ENCODE results near the gene KCNK13. TPM values are rescaled to one million over a fixed set of nuclear protein-coding genes. Genes with fewer than 3 reads are reported as not detected.

The KCNK13 gene
- total and polyA plus RNA-seq, 3 experiments from 2014 or later = 0.09 to 0.16 TPM; not detected in 1

DNA sequence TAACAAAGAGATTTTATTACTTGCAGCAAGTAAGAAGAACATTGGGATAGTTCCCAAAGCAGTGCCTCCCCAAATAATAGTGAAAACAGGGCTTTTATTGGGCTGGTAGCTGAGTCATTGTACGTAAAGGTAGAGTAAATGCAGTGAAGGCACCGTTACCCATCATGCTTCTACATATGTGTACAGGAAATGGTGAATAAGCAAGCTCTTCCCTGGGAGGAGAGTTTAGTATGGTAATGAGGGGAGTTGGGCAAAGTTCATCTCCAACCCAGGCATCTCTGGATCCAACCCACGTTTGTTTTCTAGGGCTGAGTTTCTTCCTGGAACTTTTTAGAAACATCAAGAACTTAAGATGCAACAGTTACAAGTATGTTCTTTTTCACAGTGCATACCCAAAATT is 56.2 kb downstream of the KCNK13 start:
- POLR2A ChIA-PET = no interaction called here
- Histone ChIP-seq H3K27me3 (ENCODE audit: insufficient read depth, low read length, poor library complexity, severe bottlenecking) (no peaks in the 10 kb centered on the region), H3K27ac (ENCODE audit: low read depth, low read length) (no peak overlapping the region), H3K4me1 (ENCODE audit: insufficient read depth, low read length) (no peaks in the 10 kb centered on the region), H3K9me3 (ENCODE audit: low read length) (no peaks in the 10 kb centered on the region), H3K4me3 (ENCODE audit: low read length) (no peak overlapping the region), H3K36me3 (ENCODE audit: insufficient read depth, low read length) (no peaks in the 10 kb centered on the region)
- Mint-ChIP-seq H3K27ac (no peak overlapping the region), H3K4me3 (no peak overlapping the region), H3K4me1 (no peaks in the 10 kb centered on the region), H3K9me3 (no peaks in the 10 kb centered on the region), H3K36me3 (no peaks in the 10 kb centered on the region), H3K27me3 (peaks cover 11 to 40% of the 10 kb centered on the region in 2 donors)
- CTCF ChIA-PET = no interaction called here
- DNase-seq = no peak

DNA sequence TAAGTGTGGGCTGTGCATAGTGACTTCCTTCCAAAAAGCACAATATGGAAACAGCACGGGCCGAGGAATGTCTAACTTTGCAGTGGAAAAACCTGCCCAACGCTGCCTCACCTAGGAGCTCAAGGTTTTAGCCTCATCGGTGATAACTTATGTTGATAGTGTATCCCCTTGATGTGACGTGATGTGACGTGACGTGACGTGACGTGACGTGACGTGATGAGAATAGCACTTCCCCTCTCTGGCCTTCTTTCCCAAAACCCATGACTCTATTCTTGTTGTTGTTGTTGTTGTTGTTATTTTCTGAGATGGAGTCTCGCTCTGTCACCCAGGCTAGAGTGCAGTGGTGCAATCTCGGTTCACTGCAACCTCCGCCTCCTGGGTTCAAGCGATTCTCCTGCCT is 64.5 kb downstream of the KCNK13 start:
- H3K36me3 ChIP-seq (ENCODE audit: insufficient read depth, low read length) = no peaks in the 10 kb centered on the region
- H3K4me3 ChIP-seq (ENCODE audit: low read length) = no peak overlapping the region
- H3K9me3 ChIP-seq (ENCODE audit: low read length) = no peaks in the 10 kb centered on the region
- no peak overlapping the region for H3K4me3 Mint-ChIP-seq
- H3K4me1 Mint-ChIP-seq = no peaks in the 10 kb centered on the region
- H3K27me3 Mint-ChIP-seq = peaks cover 7 to 36% of the 10 kb centered on the region in 2 donors
- ChIA-PET POLR2A (no interaction called here), CTCF (no interaction called here)
- H3K27ac ChIP-seq (ENCODE audit: low read depth, low read length) = no peak overlapping the region
- H3K9me3 Mint-ChIP-seq = no peaks in the 10 kb centered on the region
- no peaks in the 10 kb centered on the region for H3K36me3 Mint-ChIP-seq
- no peak for DNase-seq
- no peaks in the 10 kb centered on the region for H3K27me3 ChIP-seq (ENCODE audit: insufficient read depth, low read length, poor library complexity, severe bottlenecking)
- no peaks in the 10 kb centered on the region for H3K4me1 ChIP-seq (ENCODE audit: insufficient read depth, low read length)
- no peak overlapping the region for H3K27ac Mint-ChIP-seq

DNA sequence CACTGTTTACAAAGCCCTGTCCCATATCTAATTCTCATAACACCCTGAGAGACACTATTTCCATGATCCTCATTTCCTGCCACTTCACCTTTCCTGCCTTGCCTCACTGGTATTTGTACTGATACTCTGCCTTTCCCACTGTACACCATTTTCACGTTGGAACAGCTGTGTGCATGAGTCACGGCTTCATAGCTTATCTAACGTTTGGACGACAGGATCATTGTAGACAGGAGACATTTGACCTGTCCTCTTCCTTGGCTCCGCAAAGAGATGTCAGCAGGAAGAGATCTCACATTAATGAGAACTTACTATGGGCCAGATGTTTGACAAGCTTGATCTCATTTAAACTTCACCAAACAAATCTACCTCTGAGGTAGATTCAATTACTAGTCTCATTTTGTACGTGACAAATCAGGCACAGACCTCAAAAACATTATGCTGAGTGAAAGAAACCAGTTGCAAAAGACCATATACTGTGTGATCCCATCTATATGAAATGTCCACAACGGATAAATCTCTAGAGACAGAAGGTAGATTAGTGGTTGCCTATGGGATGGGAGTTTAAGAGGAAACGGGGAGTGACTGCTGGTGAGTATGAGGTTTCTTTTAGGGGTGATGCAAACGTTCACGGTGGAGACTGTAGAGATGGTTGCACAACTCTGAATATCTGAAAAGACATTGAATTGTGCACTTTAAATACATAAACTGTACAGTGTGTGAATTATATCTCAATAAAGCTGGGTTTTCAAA is 71.2 kb downstream of the KCNK13 start:
- no peaks in the 10 kb centered on the region for H3K36me3 ChIP-seq (ENCODE audit: insufficient read depth, low read length)
- Mint-ChIP-seq H3K4me3 (no peak overlapping the region), H3K27me3 (peaks cover 8 to 39% of the 10 kb centered on the region in 2 donors), H3K9me3 (no peaks in the 10 kb centered on the region), H3K27ac (no peak overlapping the region), H3K4me1 (no peaks in the 10 kb centered on the region), H3K36me3 (no peaks in the 10 kb centered on the region)
- ChIA-PET CTCF (no interaction called here), POLR2A (no interaction called here)
- no peak for DNase-seq
- no peaks in the 10 kb centered on the region for H3K4me1 ChIP-seq (ENCODE audit: insufficient read depth, low read length)
- no peak overlapping the region for H3K27ac ChIP-seq (ENCODE audit: low read depth, low read length)
- H3K9me3 ChIP-seq (ENCODE audit: low read length) = no peaks in the 10 kb centered on the region
- H3K4me3 ChIP-seq (ENCODE audit: low read length) = no peak overlapping the region
- no peaks in the 10 kb centered on the region for H3K27me3 ChIP-seq (ENCODE audit: insufficient read depth, low read length, poor library complexity, severe bottlenecking)

DNA sequence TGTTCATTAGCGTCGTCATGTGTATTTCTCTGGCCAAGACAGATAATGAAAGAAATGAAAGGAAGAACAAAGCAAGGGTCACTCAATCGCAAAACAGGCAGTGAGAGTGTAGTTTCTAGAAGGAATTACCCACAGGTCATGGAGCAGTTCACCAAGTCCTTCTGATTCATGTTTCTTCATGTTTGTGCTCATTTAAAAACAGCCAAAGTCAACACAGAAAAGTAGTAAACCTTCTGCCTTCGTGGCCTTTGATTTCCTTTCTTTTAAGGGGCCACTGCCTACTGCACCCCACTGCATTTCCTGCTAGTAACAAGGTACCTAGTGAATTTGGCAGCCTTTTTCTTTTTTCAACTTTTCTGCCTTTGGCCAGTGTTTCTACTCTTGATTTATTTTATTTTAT is 75.1 kb downstream of the KCNK13 start:
- Mint-ChIP-seq H3K9me3 (peaks cover 0 to 2% (median 0%) of the 10 kb centered on the region in 5 donors), H3K36me3 (no peaks in the 10 kb centered on the region), H3K27me3 (peaks cover 10 to 27% of the 10 kb centered on the region in 2 donors), H3K27ac (no peak overlapping the region), H3K4me3 (no peak overlapping the region), H3K4me1 (no peaks in the 10 kb centered on the region)
- Histone ChIP-seq H3K36me3 (ENCODE audit: insufficient read depth, low read length) (no peaks in the 10 kb centered on the region), H3K4me1 (ENCODE audit: insufficient read depth, low read length) (no peaks in the 10 kb centered on the region), H3K4me3 (ENCODE audit: low read length) (no peak overlapping the region), H3K9me3 (ENCODE audit: low read length) (no peaks in the 10 kb centered on the region), H3K27ac (ENCODE audit: low read depth, low read length) (no peak overlapping the region), H3K27me3 (ENCODE audit: insufficient read depth, low read length, poor library complexity, severe bottlenecking) (no peaks in the 10 kb centered on the region)
- DNase-seq = no peak
- POLR2A ChIA-PET = no interaction called here
- CTCF ChIA-PET = no interaction called here

DNA sequence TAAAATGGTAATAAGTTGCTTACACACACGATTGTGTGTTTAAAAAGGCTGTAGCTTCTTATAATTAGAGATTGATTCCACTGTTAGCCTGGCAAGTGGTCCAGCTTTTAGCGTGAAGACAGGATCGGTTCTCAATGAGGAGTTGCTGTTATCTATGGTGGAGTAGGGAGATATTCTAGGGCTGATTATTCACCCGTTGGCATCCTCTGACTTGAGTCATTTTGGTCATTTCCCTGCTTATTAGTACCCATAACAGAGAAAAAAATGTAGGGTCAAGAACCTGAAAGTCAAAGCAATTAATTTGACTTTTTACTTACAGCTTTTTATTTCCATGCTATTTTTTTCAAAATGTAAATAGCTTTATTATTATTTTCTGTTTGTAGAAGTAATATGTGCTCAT is 76.0 kb downstream of the KCNK13 start:
- no peak for DNase-seq
- H3K4me1 ChIP-seq (ENCODE audit: insufficient read depth, low read length) = no peaks in the 10 kb centered on the region
- peaks cover 0 to 2% (median 0%) of the 10 kb centered on the region in 5 donors for H3K9me3 Mint-ChIP-seq

DNA sequence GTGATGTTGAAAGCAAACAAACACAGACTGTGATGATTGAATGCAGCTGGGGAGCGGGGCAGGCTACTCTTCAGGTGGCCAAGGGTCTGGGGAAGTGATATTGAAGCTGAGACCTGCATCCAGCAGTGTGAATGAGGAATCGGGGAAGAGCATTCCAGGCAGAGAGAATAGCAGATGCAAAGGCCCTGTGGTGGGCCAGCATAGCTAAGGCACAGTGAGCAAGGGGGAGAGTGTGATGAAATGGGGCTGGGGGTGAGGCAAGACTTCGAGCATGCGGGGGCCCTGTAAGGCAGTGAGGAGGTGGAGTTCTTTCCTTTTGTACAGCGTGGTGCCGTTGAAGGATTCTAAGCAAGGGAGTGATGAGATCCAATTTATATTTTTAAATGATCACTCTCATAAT is 77.4 kb downstream of the KCNK13 start:
- H3K4me3 ChIP-seq (ENCODE audit: low read length) = no peak overlapping the region
- H3K27ac ChIP-seq (ENCODE audit: low read depth, low read length) = no peak overlapping the region
- no peak overlapping the region for H3K27ac Mint-ChIP-seq
- DNase-seq = no peak
- H3K9me3 Mint-ChIP-seq = peaks cover 0 to 2% (median 0%) of the 10 kb centered on the region in 5 donors
- H3K36me3 ChIP-seq (ENCODE audit: insufficient read depth, low read length) = no peaks in the 10 kb centered on the region
- no peaks in the 10 kb centered on the region for H3K9me3 ChIP-seq (ENCODE audit: low read length)
- H3K27me3 Mint-ChIP-seq = peaks cover 6 to 20% of the 10 kb centered on the region in 2 donors
- ChIA-PET POLR2A (no interaction called here), CTCF (no interaction called here)
- H3K36me3 Mint-ChIP-seq = no peaks in the 10 kb centered on the region
- H3K4me1 ChIP-seq (ENCODE audit: insufficient read depth, low read length) = no peaks in the 10 kb centered on the region
- H3K27me3 ChIP-seq (ENCODE audit: insufficient read depth, low read length, poor library complexity, severe bottlenecking) = no peaks in the 10 kb centered on the region
- no peaks in the 10 kb centered on the region for H3K4me1 Mint-ChIP-seq
- no peak overlapping the region for H3K4me3 Mint-ChIP-seq

More for the DNA sequence above, 76.0 kb downstream of the KCNK13 start:
- H3K27me3 Mint-ChIP-seq = peaks cover 6 to 21% of the 10 kb centered on the region in 2 donors
- H3K36me3 Mint-ChIP-seq = no peaks in the 10 kb centered on the region
- CTCF ChIA-PET = no interaction called here
- Histone ChIP-seq H3K27me3 (ENCODE audit: insufficient read depth, low read length, poor library complexity, severe bottlenecking) (no peaks in the 10 kb centered on the region), H3K36me3 (ENCODE audit: insufficient read depth, low read length) (no peaks in the 10 kb centered on the region), H3K4me3 (ENCODE audit: low read length) (no peak overlapping the region), H3K9me3 (ENCODE audit: low read length) (no peaks in the 10 kb centered on the region), H3K27ac (ENCODE audit: low read depth, low read length) (no peak overlapping the region)
- no peaks in the 10 kb centered on the region for H3K4me1 Mint-ChIP-seq
- POLR2A ChIA-PET = no interaction called here
- H3K4me3 Mint-ChIP-seq = no peak overlapping the region
- no peak overlapping the region for H3K27ac Mint-ChIP-seq

DNA sequence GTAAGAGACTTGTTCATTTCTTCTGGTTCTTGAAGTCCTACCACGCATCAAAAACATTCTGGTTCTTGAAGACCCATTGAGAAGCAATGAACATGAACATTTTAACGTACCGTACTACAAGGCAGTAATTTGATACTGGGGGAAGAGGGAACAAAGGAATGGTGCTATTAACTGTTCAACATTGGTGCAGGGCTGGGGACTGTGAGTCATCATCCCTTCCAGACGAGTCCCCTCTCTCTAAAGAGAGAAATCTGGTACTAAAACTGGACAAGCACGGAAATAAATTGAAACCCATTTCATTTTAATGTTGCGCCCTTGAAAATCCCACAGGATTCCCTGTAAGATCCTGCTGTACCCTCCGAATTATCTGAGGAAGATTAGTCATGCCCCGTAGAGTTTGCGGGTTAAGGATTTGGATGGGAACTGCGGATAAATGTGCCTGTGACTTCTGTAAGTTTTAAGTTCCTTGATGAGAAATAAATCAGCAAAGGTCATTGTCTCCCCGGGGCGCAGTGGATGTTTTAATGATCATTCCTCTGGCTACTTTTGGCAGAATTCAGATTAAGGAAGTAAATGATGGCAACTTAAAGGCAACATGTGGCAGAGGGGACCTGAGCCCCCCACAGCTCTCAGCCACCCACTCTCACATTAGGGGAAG is 78.6 kb downstream of the KCNK13 start:
- ChIA-PET POLR2A (no interaction called here), CTCF (no interaction called here)
- no peak overlapping the region for H3K4me3 Mint-ChIP-seq
- Histone ChIP-seq H3K4me1 (ENCODE audit: insufficient read depth, low read length) (no peaks in the 10 kb centered on the region), H3K27ac (ENCODE audit: low read depth, low read length) (no peak overlapping the region), H3K36me3 (ENCODE audit: insufficient read depth, low read length) (no peaks in the 10 kb centered on the region), H3K27me3 (ENCODE audit: insufficient read depth, low read length, poor library complexity, severe bottlenecking) (no peaks in the 10 kb centered on the region), H3K9me3 (ENCODE audit: low read length) (no peaks in the 10 kb centered on the region), H3K4me3 (ENCODE audit: low read length) (no peak overlapping the region)
- peak overlapping the region in 1 of 8 donors; percentile 31 for H3K27ac Mint-ChIP-seq
- no peaks in the 10 kb centered on the region for H3K4me1 Mint-ChIP-seq
- peaks cover 7 to 20% of the 10 kb centered on the region in 2 donors for H3K27me3 Mint-ChIP-seq
- no peak for DNase-seq
- H3K9me3 Mint-ChIP-seq = peaks cover 0 to 2% (median 0%) of the 10 kb centered on the region in 5 donors
- no peaks in the 10 kb centered on the region for H3K36me3 Mint-ChIP-seq

DNA sequence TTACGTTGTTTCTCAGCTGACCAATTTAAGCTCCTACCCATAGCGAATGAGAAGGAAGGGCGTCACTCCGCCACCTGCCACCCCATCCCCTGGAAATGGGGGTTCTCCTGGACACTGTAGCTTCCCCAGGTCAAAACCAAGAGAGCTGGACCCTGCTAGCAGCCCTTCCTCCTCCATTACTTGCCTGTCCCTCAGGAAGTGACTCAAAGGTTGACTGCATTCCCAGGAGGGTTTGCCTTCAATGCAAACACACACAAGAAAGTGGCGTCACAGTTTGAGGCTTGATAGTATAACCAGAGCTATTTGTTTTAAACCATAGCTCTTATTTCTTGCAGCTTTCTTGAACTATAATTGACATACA is 79.1 kb downstream of the KCNK13 start:
- no peaks in the 10 kb centered on the region for H3K36me3 ChIP-seq (ENCODE audit: insufficient read depth, low read length)
- no peak for DNase-seq
- ChIA-PET CTCF (no interaction called here), POLR2A (no interaction called here)
- H3K9me3 ChIP-seq (ENCODE audit: low read length) = no peaks in the 10 kb centered on the region
- peak overlapping the region in 1 of 8 donors; percentile 31 for H3K27ac Mint-ChIP-seq
- no peaks in the 10 kb centered on the region for H3K4me1 ChIP-seq (ENCODE audit: insufficient read depth, low read length)
- H3K27me3 ChIP-seq (ENCODE audit: insufficient read depth, low read length, poor library complexity, severe bottlenecking) = no peaks in the 10 kb centered on the region
- no peaks in the 10 kb centered on the region for H3K4me1 Mint-ChIP-seq
- peaks cover 0 to 2% (median 0%) of the 10 kb centered on the region in 5 donors for H3K9me3 Mint-ChIP-seq
- H3K36me3 Mint-ChIP-seq = no peaks in the 10 kb centered on the region
- H3K4me3 Mint-ChIP-seq = no peak overlapping the region
- peaks cover 11 to 17% of the 10 kb centered on the region in 2 donors for H3K27me3 Mint-ChIP-seq
- H3K4me3 ChIP-seq (ENCODE audit: low read length) = no peak overlapping the region
- H3K27ac ChIP-seq (ENCODE audit: low read depth, low read length) = no peak overlapping the region
